Body of pancreas (tissue), 4 donors: ENCODE measurements around the gene TMEM130.

Experiments used
- POLR2A ChIP-seq, 3 donors: fragments of 450-650 bp; IDR thresholded peaks; one replicate each; pipeline ENCODE4 v1.6.1; 2016; ENCODE audit warnings: antibody characterized with exemption in 3 of 3, mild to moderate bottlenecking in 2 of 3
- TF ChIP-seq, protein P1 (sequence below), 7 experiments: fragments of 450-650 bp in 4 of 7; fragments of 200-600 bp in 3 of 7; sonication (generic) in 3 of 7; IDR thresholded peaks; one replicate each; pipeline ENCODE4 v1.5.1; 2016 to 2019; ENCODE audit warnings: antibody characterized with exemption in 7 of 7

DNA sequence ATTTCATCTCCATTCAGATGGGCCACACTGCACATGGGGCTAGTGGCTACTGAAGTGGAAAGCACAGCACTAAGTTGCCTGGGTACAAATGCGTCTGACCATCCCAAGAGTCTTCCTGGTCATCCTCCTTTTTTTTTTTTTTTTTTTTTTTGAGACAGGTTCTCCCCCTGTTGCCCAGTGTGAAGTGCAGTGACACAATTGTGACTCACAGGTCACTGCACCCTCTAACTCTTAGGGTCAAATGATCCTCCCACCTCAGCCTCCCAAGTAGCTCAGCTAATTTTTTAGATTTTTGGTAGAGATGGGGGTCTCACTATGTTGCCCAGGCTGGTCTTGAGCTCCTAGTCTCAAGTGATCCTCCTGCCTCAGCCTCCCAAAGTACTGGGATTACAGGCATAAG lies 5.1 kb upstream of the TMEM130 start:
- TF ChIP-seq POLR2A (IDR thresholded peaks at IDR 0.05): no peak
- TF ChIP-seq, protein P1, sequence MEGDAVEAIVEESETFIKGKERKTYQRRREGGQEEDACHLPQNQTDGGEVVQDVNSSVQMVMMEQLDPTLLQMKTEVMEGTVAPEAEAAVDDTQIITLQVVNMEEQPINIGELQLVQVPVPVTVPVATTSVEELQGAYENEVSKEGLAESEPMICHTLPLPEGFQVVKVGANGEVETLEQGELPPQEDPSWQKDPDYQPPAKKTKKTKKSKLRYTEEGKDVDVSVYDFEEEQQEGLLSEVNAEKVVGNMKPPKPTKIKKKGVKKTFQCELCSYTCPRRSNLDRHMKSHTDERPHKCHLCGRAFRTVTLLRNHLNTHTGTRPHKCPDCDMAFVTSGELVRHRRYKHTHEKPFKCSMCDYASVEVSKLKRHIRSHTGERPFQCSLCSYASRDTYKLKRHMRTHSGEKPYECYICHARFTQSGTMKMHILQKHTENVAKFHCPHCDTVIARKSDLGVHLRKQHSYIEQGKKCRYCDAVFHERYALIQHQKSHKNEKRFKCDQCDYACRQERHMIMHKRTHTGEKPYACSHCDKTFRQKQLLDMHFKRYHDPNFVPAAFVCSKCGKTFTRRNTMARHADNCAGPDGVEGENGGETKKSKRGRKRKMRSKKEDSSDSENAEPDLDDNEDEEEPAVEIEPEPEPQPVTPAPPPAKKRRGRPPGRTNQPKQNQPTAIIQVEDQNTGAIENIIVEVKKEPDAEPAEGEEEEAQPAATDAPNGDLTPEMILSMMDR (IDR thresholded peaks at IDR 0.05): no peak
